GM21619 (cell line): Measurements from ENCODE around the gene LENG1.

Experiments used
- ATAC-seq: cut with Tn5 transposase; IDR thresholded peaks from one replicate; pipeline ENCODE4 v1.9.1; 2021; ENCODE audit not compliant: unreplicated experiment

Gene LENG1

DNA sequence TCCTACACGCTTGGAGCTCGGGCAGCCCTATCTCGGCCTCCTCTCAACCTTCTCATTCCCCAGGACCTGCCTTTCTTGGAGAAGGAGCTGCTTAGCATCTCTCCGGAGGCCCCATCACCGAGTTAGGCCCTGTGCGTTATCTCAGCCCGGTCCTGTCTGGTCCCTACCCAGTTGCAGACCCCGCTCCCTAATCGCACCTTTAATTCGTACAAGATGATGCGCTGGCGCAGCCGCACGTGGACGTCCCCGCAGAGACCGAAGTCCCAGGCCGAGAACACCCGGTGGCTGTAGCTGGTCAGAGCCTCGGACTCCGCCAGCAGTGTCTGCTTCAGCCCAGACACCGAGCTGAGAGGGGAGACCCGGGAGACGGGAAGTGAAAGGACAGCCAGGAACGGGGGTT lies 5.7 kb upstream of the LENG1 start:
- ATAC-seq, result no peak

DNA sequence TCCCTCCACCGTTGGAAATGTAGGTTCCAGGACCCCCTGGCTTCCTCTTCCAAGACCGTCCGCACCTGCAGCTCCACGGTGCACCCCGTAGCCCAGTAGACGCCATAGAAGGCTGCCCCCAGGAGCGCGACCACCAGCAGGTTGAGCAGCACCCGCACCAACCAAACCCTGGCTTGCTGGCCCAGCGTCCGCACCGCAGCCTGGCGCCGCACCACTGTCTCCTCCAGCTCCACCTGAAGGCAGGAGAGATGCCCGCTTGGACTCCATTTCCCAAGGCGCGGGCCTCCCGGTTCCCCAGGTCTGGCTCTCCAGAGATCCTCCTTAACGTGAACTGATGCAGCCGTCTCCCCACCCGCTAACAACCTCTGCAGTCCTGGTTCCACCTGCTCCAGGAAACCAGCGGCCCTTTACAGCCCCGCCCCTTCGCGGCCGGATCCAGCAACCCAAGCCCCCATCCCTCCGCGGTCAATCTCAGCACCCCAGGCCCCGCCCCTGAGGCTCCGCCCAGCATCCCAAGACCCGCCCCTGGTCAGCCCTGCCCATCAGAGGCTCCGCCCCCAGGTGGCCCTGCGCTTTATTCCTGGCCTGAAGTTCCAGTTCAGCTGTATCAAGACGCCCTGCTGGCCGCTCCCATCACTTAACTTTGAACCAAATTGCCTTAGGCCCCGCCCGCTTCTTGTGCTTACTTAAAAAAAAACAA lies 5.0 kb upstream of the LENG1 start:
- ATAC-seq, result no peak

DNA sequence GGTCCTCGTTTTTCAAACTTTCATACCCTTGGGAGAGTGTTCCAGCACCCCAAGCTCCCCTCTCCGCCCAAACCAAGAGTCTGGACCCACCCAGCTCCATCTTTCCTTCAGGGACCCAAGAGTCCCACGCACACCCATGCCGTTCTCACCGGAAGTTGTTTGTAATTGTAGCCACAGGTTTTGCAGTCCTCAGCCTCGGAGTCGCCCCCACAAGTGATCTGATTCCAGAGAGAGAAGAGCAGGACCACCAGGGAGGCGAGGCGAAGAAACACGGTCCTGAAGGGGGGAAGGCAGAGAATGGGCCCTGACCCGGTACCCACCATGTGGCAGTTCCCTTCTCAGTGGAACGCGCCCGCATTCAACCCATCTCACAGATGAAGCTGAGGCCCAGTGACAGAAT lies 3.4 kb upstream of the LENG1 start:
- no peak for ATAC-seq

DNA sequence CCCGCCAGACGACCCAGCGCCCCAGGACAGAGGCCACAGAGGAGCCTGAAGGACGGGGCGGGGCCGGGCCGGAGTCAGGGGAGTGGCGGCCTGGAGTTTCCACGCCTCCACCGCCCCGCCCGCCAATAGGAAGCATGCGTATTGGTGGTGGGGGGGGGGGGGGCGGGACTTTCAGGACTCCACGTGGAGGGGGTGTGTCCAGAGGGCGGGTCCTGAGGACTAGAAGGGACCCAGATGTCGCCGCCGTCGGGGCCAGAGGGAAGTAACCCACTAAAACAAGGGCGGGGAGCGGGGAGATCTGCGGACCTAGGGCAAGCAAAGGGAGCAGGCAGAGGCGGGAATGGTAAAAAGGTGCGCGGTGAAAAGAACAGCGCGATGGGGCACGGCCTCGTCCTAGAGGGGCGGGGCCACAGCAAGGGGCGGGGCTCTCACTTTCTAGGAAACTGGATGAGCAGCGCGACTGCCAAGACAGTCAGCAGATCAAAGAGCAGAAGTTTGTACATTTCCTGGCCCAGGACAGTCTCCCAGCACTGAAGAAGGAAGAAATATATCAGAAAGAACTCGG lies 2.8 kb upstream of the LENG1 start:
- ATAC-seq, result no peak

DNA sequence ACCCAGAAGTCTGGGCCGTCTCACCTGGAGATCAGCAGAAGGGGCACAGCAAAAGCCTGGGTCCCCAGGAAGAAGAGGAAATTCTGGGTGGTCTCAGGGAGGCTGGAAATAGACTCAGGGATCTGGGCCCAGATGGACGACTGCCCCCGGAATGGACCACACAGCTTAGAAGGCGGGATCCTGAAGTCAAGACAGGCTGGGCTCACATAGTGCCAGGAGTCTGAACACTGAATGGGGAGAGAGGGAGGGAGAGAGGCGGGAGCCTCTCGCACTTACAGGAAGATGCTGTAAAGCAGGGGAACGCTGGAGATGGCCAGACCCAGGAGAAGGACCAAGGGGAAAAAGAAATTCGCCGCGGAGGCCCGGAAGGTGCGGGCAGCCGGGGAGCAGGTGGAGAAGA lies 1.3 kb upstream of the LENG1 start:
- no peak for ATAC-seq

DNA sequence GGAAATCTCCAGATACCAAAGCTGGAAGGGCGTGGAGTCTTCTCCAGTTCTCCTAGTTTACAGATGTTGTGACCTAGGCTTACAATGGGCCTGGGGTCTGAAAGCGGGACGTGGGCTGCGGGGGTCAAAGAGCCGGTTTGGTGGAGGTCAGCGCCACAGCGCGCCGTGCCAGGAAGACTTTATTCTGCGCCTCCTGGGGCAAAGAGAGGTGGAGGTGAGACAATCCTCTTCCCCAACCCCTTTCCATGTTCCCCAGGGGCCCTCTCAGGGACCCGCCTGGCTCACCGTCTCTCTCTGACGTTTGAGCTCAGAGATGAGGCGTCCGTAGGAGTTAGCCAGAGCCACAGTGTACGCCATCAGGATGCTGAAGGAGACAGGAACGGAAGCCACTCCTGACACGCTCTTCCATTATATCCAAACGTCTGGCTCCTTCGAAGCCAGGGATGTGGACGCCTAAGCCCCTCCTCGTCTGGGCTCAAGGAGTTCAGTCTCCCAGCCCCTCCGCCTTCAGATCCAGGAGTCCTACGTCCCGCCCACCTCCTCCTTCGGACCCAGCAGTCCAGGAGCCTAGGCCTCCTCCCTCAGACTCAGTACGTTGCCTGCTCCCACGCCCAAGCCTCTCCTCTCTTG lies 776 bp upstream of the LENG1 start:
- ATAC-seq, result no peak

DNA sequence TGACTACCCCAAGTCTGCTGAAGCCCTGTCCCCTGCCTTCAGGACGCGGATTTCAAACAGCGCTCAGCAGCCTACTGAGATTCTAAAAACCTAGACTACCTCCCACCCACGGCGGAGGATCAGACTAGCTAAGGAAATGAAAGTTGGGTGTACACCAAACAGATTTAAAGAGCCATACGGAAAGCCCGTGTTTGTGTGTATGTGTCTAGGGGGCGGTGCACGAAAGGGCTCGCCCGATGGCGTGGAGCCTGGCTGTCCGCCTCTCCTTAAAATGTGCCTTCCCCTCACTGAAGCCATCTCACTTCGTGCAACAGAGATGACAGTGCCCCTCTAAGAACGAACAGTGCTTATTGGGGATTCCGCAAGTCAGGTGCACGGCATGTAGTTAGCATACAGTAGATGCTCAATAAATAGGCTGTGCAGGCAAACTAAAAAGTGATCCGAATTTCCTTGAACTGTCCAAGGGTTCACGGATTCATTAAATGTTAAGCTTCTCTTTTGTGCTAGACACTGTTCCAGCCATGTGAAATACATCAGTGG lies 639 bp downstream of the LENG1 start:
- no peak for ATAC-seq

DNA sequence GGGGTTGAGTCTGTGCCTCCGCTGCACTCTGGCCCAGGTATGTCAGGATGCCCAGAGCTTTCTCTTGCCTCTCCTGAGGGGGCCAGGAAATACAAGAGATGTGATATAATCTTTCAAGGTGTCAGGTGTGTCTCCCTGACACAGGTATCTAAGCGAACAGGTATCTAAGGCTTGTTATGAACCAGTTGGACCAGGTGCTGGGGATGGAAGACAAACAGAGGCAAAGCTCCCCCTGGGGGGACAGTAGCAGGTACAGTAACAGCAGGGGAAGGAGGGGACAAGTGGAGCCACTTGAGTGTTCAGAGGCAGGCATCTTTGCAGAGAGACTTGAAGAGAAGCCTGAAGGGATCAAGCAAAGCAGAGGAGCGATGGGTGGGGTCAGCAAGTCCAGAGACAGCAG lies 2.6 kb downstream of the LENG1 start:
- ATAC-seq, result no peak

DNA sequence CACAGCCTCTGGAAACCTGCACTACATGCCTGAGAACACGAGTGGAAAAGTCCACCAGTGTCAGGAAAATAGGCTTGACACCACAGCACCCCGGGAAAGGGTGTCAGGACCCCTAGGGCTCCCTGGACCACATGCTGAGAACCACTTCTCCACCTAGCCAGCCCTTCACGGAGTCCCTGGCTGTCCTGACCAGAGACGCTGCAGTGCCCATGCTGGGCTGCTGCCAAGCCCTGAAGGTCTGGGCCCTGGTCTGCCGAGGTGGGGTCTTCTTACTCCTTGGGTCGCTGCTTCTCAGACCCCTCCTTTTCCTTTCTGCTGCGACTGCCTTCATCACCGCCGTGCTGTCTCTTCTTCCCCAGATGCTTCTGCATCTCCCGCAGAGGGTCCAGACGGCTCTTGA lies 3.0 kb downstream of the LENG1 start:
- ATAC-seq, result no peak

DNA sequence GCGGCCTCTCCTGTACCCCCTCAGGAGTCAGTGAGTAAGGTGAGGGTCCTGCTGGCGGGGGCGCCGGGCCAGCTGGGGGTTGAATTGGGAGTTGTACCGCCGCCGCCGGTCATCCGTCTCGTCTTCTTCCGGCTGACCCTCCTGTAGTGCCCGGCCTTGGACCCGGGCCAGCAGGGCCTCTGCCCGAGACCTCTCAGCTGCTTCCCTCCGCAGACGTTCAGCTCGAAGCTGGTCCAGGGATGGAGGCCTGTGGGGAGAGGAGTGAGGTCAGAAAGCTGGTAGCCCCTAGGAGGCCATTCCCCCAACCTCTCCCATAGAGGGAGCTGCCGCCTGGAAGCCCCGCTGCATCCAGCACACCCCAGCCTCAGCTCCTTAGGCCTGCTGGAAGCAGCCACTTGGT lies 3.8 kb downstream of the LENG1 start:
- no peak for ATAC-seq

DNA sequence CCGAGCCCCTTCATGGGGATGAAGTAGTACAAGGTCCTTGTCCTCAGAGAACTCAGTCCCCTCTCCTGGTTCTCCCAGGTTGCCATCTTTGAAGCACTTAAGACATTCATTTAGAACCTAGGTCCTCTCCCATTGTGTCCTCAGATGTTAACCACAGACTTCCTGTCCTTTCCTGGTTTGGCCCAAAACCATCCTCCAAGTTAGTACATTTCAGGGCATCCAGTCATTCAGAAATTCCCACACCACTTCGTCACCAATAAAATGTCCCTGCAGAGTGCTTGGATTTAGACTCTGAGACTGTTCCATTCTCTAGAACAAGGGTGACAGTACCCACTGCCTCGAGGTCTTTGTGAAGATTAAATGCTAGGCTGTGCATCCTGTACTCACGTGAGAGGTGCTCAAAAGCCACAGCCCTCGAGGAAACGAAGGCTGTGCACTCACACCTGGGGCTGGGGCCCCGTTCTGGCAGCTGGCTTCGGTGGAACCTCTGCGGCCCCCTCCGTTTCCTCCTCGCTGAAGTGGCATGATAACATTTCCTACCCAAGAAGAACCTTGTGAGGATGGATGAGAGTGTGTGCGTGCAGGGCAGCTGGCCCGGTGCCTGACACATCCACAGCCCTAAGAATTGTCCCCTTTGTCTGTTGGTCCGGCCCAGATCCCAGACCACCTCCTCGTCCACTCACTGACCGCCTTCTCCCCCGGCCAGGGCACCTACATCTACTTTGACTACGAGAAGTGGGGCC lies 4.7 kb downstream of the LENG1 start:
- ATAC-seq, result no peak

DNA sequence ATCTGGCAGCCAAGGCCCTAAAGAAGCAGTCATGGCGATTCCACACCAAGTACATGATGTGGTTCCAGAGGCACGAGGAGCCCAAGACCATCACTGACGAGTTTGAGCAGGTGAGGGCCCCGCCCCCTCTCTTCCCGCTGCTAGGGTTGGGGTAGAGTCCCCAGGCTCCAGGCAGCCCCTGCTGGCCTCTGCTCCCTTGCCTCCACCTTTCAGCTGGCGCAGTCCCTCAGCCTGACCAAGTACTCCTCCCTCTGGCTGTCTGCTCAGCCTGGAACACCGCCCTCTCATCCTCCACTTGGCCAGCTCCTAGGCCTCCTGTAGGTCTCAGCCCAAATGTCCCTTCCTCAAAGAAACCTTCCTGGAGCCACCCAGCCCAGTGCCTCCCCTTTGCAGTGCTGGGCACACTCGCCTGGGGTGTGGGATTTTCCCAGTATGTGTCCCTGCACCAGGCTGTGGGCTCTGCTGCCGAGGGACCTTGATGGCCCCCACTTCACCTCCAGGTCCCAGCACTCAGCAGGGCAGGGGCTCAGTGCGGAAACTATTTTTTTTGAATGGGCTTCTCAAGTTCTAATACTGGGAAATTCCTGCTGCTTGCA lies 5.7 kb downstream of the LENG1 start:
- no peak for ATAC-seq

DNA sequence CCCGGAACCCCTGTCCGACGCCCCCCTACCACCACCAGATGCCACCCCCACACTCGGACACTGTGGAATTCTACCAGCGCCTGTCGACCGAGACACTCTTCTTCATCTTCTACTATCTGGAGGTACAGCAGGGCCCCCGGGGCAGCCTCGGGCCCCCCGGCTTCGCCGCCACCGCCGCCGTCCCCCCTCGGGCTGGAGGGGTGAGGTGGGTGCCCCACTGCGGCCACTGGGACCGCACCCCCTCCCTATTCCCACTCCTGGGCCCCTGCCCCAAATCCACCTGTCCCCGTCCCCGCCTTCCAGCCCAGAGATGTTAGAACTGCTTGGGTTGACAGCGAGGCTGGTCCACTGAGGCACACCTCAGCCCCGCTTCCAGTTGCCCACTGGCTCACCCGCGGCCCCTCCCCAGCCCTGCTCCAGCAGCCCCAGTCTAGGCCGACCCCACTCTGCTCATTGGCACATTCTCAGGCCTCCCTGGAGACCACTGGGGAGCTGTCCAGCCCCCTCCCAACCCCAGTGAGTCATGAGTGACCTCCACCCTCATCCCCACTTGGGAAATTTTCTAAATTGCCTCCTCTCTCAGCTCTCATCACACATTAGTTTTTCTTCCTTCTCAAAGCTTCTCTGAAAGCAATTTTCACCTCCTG lies 6.5 kb downstream of the LENG1 start:
- ATAC-seq, result no peak

DNA sequence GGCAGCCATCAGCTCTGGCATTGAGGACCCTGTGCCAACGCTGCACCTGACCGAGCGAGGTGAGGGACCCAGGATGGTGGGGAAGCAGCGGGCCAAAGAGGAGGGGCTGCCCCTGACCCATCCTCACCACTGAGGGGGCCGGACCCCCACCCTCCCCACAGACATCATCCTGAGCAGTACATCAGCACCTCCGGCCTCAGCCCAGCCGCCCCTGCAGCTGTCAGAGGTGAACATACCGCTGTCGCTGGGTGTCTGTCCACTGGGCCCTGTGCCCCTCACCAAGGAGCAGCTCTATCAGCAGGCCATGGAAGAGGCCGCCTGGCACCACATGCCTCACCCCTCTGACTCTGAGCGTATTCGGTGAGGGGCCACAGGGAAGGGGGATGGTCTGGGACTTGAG lies 7.3 kb downstream of the LENG1 start:
- no peak for ATAC-seq

DNA sequence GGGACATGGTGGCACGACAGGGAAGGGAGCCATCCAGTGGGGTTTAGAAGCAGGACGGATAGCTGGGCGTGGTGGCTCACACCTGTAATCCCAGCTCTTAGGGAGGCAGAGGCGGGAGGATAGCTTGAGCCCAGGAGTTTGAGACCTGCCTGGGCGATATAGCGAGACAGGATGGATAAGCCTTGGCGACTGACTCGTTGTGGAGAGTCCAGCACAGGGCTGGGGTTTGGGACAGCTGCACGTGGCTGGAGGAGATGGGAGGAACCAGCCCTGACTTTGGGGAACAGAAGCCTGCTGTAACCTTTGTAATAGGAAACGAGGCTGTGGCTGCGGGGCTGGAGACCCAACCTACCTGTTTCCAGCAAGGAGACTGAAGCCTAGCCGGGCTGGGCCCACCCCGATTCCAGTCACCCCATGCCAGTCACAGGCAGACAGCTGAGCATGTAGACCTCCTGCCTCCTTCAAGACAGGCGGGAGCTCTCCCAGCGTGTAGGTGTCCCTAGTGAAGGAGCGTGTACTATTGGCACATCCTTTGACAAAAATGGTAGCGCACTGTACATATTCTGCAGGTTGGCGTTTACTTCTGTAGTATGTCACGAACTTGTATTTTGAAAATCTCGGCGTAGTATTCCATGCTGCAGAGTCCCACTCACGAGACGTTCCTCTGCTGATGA lies 8.0 kb downstream of the LENG1 start:
- no peak for ATAC-seq

DNA sequence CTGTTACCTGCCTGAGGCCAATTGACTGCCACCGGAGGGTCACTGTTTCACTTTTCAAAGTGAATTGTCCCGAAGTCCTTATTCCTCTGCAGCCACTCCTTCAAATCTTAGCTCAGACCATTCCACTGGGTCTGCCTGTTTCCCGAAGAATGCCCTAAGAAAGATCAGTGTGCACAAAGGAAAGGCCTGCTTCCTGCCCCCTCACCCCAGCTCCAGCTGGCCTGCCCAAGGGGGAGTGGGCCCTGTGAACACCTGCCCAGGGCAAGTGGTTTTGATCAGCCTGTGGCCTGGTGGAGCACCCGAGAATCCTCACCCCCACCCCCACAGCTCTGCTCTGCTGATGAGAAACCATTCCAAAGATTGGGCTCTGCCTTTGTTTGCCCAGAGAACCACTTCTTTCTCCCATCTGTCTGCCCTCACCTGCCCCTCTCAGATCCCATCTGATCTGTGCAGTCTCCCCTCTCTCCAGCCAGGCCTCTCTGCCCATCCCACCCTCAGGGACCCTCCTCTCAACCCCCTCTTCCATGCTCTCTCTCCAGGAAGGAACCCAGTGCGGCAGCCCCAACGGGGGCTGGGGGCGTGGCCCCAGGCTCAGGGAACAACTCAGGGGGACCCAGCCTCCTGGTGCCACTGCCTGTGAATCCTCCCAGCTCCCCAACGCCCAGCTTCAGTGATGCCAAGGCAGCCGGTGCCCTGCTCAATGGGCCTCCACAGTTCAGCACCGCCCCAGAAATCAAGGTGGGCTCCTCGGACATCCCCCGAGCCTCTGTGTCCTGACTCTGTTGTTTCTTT lies 10.3 kb downstream of the LENG1 start:
- no peak for ATAC-seq

DNA sequence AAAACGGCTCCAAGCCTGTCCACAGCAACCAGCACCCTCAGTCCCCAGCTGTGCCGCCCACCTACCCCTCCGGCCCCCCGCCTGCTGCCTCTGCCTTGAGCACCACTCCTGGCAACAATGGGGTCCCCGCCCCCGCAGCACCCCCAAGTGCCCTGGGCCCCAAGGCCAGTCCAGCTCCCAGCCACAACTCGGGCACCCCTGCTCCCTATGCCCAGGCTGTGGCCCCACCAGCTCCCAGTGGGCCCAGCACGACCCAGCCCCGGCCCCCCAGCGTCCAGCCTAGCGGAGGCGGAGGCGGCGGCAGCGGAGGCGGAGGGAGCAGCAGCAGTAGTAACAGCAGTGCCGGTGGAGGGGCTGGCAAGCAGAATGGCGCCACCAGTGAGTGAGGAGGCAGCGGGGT lies 11.4 kb downstream of the LENG1 start:
- no peak for ATAC-seq

DNA sequence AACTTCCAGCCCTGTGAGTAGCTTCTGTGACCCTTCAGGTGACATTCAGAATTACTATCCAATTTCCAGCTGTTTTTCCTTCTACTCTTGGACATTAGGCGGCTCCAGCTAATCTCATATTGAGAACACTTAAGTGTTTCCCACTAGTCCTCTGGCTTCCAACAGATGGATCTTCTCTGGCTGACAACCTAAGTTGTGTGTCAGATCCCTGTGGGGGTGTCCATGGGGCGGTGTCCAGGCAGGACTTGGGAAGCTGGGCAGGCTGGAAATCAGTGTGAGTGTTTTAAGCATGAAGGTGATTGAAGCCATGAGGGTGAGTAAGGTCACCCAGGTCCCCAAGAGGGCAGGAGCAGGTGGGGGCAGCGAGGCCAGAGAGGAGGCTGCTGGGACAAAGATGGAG lies 11.8 kb downstream of the LENG1 start:
- no peak for ATAC-seq

DNA sequence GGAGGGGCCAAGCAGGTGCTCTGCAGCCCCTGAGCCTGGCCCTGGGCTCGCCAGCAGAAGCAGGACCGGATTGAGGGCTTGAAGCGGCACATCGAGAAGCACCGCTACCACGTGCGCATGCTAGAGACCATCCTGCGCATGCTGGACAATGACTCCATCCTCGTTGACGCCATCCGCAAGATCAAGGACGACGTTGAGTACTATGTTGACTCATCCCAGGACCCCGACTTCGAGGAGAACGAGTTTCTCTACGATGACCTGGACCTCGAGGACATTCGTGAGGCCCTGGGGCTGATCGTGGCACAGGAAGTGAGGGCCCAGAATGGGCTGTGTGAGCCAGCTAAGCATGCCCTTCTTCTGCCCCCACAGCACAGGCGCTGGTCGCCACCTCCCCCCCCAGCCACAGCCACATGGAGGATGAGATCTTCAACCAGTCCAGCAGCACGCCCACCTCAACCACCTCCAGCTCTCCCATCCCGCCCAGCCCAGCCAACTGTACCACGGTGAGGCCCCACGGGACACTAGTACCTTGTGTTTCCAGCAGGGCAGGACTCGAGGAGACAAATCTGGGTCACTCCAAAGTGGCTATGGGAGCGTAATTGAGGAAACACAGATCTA lies 13.9 kb downstream of the LENG1 start:
- no peak for ATAC-seq
